IPS-18c (cell line): ENCODE data around the gene MBD5.

Source experiments
- H3K4me3 ChIP-seq: 2 replicates; pipeline ENCODE4 v1.7.0; 2013; ENCODE audit warnings: low read depth, mild to moderate bottlenecking, low read length, moderate library complexity; ENCODE audit not compliant: insufficient read depth
- H3K9me3 ChIP-seq: one replicate; pipeline ENCODE4 v1.6.1; 2013; ENCODE audit warnings: mild to moderate bottlenecking, low read length, moderate library complexity; ENCODE audit not compliant: control insufficient read depth, insufficient read depth

MBD5 gene

DNA sequence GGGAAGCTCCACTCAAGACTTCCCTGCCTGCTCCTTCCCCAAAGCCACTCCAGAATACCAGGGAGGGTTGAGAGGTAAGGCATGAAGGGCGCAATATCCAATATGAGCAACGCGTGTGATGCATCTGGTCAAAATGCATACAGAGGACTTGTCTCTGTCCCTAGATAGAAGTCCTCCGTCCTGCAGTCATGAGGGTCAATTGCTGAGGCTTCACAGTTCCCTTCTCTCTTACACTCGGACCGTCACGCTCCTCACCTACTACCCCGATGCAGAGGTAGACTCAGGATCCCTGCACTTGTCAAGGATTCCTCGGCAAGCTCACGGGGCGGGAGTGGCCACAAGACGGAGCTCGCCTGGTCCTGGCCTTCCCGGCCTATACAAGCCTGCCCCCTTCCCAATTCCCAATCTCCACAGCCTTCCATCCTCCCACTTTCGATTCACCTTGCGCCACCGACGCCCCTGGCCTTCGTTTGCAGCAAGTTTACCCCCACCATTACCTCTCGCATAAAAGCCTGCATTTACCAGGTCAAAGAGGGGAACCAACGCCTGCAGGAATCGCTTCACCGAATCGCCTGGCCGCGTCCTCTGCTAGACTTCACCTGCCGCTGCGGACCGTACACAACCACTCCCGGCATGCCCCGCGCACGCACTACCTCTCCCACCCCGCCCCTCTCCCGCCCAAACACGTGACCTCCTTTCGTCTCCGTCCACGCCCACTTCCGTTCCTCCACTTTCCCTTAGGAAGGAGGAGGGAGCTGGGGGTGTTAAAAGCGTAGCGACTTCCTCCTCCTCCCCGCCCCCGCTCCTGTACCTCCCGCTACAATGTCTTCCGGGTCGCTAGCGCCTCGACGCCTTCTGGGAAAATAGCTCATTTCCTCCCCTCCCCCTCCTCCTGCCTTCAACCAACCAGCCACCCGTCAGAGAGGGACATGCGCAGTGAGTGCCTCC lies 506 bp upstream of the MBD5 start, which contains the start of gene ORC4:
ORC4 (minus strand) TSS at position 627 of the 948 bp plus-strand sequence. CDS start 44,779 bp downstream, outside the sequence.
- H3K4me3 ChIP-seq = peak within 1 kb of the TSS; percentile 92
- H3K9me3 ChIP-seq = no peaks in the 10 kb centered on the region

DNA sequence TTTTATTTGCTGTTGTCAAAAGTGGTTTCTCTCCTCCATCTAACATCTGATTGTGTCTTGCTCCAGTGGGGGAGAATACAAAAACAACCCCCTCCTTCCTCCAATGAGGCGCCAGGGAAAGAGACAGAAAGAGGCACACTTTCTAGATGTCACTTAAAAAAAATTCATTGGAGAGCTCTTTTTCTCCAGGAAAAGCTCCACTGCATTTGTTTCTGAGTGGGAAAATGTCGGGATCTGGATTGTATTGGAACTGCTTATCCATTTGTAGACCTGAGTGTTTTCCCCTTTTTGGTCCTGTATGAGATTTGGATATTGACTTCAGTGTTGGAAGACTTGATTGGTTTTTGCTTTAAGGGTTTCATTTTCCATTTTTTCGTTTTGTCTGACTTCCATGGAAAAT lies 995 bp downstream of the MBD5 start:
- no peaks in the 10 kb centered on the region for H3K9me3 ChIP-seq
- peak overlapping the region; percentile 79 for H3K4me3 ChIP-seq

GRCh38 chr2:148022351-148022750 lies 1.5 kb downstream of the MBD5 start:
- no peaks in the 10 kb centered on the region for H3K9me3 ChIP-seq
- peak overlapping the region; percentile 79 for H3K4me3 ChIP-seq

DNA sequence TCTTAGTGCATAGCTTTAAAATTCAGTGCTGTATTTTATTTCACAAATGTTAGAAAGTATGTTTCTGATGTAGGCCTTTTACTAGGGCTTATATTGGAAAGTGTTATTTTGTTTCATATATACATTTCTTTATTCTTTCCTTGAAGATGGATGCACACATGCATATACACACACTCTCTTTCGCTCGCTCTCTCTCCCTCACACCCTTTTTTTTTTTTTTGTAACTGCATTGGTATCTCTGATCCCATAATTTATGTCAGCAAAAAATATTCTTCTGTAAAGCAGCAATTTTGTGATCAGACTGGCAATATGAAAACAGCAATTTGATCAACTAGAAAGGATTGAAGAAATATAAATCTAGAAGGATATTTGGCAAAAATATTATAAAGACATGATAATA lies 2.0 kb downstream of the MBD5 start:
- H3K4me3 ChIP-seq = no peak overlapping the region

DNA sequence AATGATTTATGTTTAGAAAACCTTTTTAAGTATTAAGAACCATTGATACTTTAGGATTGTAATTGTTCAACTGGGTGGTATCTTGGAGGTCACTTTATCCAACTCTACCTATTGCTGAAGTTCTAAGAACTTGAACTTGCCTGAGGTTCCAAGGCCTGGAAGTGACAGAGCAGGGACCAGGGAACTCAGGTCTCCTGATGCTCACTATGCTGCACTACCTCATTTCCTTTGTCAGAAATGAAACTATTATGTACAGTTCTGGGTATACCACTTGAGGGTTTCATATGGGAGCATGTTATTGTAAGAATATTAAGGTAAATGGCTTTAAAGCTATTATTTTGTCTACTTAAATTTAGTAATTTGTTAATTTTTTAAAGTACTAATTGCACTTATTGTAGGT lies 3.0 kb downstream of the MBD5 start:
- H3K9me3 ChIP-seq = no peaks in the 10 kb centered on the region
- H3K4me3 ChIP-seq = no peak overlapping the region

More for the DNA sequence above, 2.0 kb downstream of the MBD5 start:
- H3K9me3 ChIP-seq = no peaks in the 10 kb centered on the region

DNA sequence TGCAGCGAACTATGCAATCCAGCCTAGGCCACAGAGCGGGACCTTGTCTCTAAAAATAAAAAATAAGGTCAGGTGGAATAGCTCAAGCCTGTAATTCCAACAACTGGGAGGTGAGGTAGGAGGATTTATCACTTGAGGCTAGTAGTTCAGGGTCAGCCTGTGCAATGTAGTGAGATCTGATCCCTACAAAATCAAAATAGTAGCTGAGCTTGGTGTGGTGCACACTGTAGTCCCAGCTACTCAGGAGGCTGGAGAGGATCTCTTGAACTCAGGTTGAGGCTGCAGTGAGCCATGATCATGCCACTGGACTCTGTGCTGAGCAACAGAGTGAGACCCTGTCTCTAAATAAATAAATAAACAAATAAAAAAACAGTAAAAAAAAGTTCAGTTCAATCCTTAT lies 5.7 kb downstream of the MBD5 start:
- Histone ChIP-seq H3K9me3 (no peaks in the 10 kb centered on the region), H3K4me3 (no peak overlapping the region)

- Histone ChIP-seq H3K9me3 (no peaks in the 10 kb centered on the region), H3K4me3 (no peak overlapping the region)
Observed at GRCh38 chr2:148027822-148028221, 6.9 kb downstream of the MBD5 start.

DNA sequence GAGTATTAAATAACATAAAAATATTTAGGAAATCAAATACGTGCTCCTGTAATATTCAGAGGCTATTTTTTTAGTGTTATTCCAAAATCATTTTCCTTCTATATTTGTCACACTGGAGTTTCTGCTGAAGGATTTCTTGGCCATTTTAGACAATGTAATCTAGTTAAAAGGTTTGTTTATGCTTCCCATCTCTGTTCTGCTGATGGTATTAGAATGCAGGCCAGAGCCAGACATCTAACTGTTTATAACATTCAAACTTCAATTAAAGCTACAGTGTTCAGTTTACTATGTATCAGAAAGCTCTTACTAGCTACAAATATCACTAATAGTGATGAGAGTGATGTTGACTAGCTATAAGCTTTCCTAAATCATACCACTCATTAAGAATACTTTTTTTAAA lies 7.9 kb downstream of the MBD5 start:
- Histone ChIP-seq H3K4me3 (no peak overlapping the region), H3K9me3 (no peaks in the 10 kb centered on the region)

- Histone ChIP-seq H3K9me3 (no peaks in the 10 kb centered on the region), H3K4me3 (no peak overlapping the region)
Observed at GRCh38 chr2:148031152-148031551, 10.3 kb downstream of the MBD5 start.

DNA sequence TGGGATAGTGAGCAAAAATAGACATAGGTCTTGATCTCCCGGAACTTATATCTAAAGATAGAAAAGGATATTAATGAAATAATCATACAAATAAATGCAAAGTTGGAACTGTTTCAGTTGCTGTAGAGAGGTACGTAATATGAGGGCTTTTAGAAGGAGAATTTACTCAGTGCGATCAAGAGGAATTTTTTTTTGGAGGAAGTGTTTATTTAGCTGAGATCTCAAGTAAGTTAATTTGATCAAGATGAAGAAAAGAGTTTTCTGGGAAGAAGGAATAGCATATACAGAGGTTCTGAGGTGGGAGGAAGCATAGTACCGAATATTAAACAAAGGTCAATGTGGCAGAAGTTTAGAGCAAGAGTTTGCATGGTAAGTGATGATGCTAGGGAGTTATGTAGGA lies 11.3 kb downstream of the MBD5 start:
- no peaks in the 10 kb centered on the region for H3K9me3 ChIP-seq

GRCh38 chr2:148039783-148040182 lies 18.9 kb downstream of the MBD5 start:
- Histone ChIP-seq H3K4me3 (no peak overlapping the region), H3K9me3 (no peaks in the 10 kb centered on the region)

More for the DNA sequence above, 11.3 kb downstream of the MBD5 start:
- no peak overlapping the region for H3K4me3 ChIP-seq

GRCh38 chr2:148042219-148042618 lies 21.3 kb downstream of the MBD5 start:
- no peak overlapping the region for H3K4me3 ChIP-seq
- no peaks in the 10 kb centered on the region for H3K9me3 ChIP-seq

DNA sequence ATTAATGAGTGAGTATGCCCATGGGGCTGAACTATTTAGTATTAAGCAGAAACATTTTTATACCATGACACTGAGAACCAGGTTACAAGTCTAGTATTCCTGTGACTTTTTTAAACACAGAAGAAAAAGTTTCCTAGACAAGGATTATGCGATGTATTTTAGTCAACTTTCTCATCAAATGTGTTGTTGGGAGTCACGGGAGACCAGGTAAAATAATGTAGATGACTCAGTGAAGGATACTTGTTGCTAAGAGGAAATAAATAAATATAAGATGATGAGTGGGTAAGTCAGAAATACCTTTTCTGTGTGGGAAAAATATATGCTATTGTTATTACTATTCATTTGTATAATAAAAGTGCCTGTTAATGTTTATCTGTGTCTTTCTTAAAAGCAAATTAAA lies 23.4 kb downstream of the MBD5 start:
- H3K9me3 ChIP-seq = no peaks in the 10 kb centered on the region
- H3K4me3 ChIP-seq = no peak overlapping the region

DNA sequence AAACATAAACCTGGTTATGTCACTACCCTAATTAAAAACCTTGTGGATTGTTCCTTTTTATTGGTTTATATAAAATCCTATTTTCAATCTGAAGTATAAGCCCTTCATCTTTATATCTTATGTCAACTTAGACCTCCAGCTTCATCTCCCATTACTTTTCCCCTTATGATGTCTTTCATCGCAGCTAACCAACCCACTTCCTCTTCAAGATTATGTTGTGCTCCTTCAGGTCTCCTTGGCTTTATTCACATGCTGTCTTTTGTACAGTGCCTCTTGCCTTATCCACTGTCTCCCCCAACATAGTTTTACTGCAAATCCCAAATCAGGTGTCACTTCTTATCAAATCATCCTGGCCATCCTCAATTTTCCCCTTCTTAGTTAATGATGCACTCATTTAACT lies 25.9 kb downstream of the MBD5 start:
- no peak overlapping the region for H3K4me3 ChIP-seq

GRCh38 chr2:148048475-148049221 lies 27.8 kb downstream of the MBD5 start:
- Histone ChIP-seq H3K4me3 (no peak overlapping the region), H3K9me3 (no peaks in the 10 kb centered on the region)

More for the DNA sequence above, 25.9 kb downstream of the MBD5 start:
- H3K9me3 ChIP-seq = no peaks in the 10 kb centered on the region

GRCh38 chr2:148049284-148049683 lies 28.4 kb downstream of the MBD5 start:
- Histone ChIP-seq H3K9me3 (no peaks in the 10 kb centered on the region), H3K4me3 (no peak overlapping the region)

GRCh38 chr2:148052687-148053086 lies 31.8 kb downstream of the MBD5 start:
- H3K9me3 ChIP-seq = no peaks in the 10 kb centered on the region
- H3K4me3 ChIP-seq = no peak overlapping the region

- H3K9me3 ChIP-seq = no peaks in the 10 kb centered on the region
- no peak overlapping the region for H3K4me3 ChIP-seq
Observed at GRCh38 chr2:148058641-148059040, 37.8 kb downstream of the MBD5 start.
